HG03196 (cell line): ENCODE measurements around the gene DHRS7B.
"Not testable (repeated sequence)": the region's sequence is repeated elsewhere in the genome, so short reads cannot be mapped to it uniquely, and the experiment has no call there.

Experiments
- ATAC-seq: cut with Tn5 transposase; IDR thresholded peaks from one replicate; pipeline ENCODE4 v1.9.1; 2021; ENCODE audit not compliant: unreplicated experiment

Gene DHRS7B

GRCh38 chr17:21176773-21177395, 50.1 kb downstream of the DHRS7B start:
- no peak for ATAC-seq

GRCh38 chr17:21177401-21177800, 50.6 kb downstream of the DHRS7B start:
- no peak for ATAC-seq

- ATAC-seq = no peak
Observed at GRCh38 chr17:21177854-21178600, 51.3 kb downstream of the DHRS7B start.

GRCh38 chr17:21183468-21183867, 56.7 kb downstream of the DHRS7B start:
- no peak for ATAC-seq

- ATAC-seq = no peak
Observed at GRCh38 chr17:21184570-21184969, 57.8 kb downstream of the DHRS7B start.

GRCh38 chr17:21185061-21185460, 58.3 kb downstream of the DHRS7B start:
- no peak for ATAC-seq

- ATAC-seq = no peak
Observed at GRCh38 chr17:21186399-21187187, 59.8 kb downstream of the DHRS7B start.

- no peak for ATAC-seq
Observed at GRCh38 chr17:21189361-21189760, 62.6 kb downstream of the DHRS7B start.

GRCh38 chr17:21190078-21190477, 63.3 kb downstream of the DHRS7B start:
- no peak for ATAC-seq

- ATAC-seq = no peak
Observed at GRCh38 chr17:21191698-21192097, 64.9 kb downstream of the DHRS7B start.

GRCh38 chr17:21192414-21192813, 65.7 kb downstream of the DHRS7B start:
- not testable (repeated sequence) for ATAC-seq

GRCh38 chr17:21193031-21193430, 66.3 kb downstream of the DHRS7B start:
- no peak for ATAC-seq

- no peak for ATAC-seq
Observed at GRCh38 chr17:21194226-21194625, 67.5 kb downstream of the DHRS7B start.

GRCh38 chr17:21194703-21195102, 67.9 kb downstream of the DHRS7B start:
- no peak for ATAC-seq

- ATAC-seq = no peak
Observed at GRCh38 chr17:21196126-21196525, 69.4 kb downstream of the DHRS7B start.

GRCh38 chr17:21198411-21198810, 71.6 kb downstream of the DHRS7B start:
- ATAC-seq = no peak

GRCh38 chr17:21199311-21199710, 72.5 kb downstream of the DHRS7B start:
- no peak for ATAC-seq

GRCh38 chr17:21199856-21200255, 73.1 kb downstream of the DHRS7B start:
- no peak for ATAC-seq

- no peak for ATAC-seq
Observed at GRCh38 chr17:21200590-21201297, 74.0 kb downstream of the DHRS7B start.

- no peak for ATAC-seq
Observed at GRCh38 chr17:21201298-21201595, 74.5 kb downstream of the DHRS7B start.

GRCh38 chr17:21201874-21202273, 75.1 kb downstream of the DHRS7B start:
- ATAC-seq = no peak
